Choroid plexus epithelial cell (primary cell): ENCODE data around the gene NCOR1.
A peak's percentile ranks its signal among the peaks of the same experiment; 100 is the strongest.
"Not testable (repeated sequence)": the region's sequence is repeated elsewhere in the genome, so short reads cannot be mapped to it uniquely, and the experiment has no call there.

ENCODE experiments used
- DNase-seq: peaks from one replicate; pipeline ENCODE4 v3.0.0-alpha.2; 2010; ENCODE audit warnings: low read depth
- H3K4me3 ChIP-seq: 2 replicates; pipeline ENCODE4 v1.5.1; 2011; ENCODE audit warnings: low read depth, mild to moderate bottlenecking, control low read depth, low read length, moderate library complexity
- CTCF ChIP-seq: conservative IDR thresholded peaks from 2 replicates; pipeline ENCODE4 v1.5.1; 2011; ENCODE audit warnings: low read depth, mild to moderate bottlenecking, control low read depth, inconsistent platforms, low read length, moderate library complexity

Gene NCOR1

GRCh38 chr17:16197276-16197675 lies 18.1 kb downstream of the NCOR1 start:
- no peak overlapping the region for H3K4me3 ChIP-seq
- TF ChIP-seq CTCF, result no peak
- DNase-seq, result peak; percentile 46

DNA sequence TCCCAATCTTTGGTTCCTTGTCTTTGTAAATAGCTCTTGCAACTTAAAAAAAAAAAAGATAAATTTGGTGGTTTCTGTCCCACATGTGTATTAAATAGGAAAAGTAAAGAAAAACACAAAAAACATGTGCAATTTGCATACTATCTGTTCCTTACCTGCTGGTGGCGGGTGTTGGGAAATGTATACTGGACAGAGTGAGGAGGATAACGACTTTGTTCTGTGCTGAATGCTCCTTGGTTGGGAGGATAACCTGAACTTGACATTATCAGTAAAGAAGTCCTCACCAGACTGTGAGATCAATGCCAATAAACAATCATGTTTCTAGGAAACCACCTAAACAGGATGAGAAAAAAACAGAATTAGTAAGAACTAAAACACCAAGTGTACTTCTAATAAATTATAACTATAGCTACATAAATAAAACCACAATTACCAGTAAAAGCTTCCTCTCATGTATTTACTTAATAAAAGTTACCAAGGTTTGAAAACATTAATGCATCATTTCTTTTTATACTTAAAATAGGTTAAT lies 21.0 kb downstream of the NCOR1 start:
- H3K4me3 ChIP-seq, DNase-seq: not testable (repeated sequence)

DNA sequence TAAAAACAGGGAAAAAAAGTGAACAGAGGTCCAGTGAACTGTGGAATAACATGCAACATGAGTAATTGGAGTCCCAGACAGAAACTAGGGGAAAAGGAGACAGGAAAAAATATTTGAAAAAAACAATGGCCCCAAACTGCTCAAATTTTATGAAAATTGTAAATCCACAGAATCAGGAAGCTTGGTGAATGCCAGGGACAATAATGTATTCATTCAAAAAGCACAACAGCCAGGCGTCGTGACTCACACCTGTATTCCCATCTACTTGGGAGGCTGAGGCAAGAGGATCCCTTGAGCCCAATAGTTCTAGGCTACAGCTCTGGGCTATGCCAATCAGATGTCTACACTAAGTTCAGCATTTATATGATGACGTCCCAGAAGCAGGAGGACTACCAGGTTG lies 23.7 kb downstream of the NCOR1 start:
- no peak for TF ChIP-seq CTCF
- H3K4me3 ChIP-seq, result no peak overlapping the region
- no peak for DNase-seq

DNA sequence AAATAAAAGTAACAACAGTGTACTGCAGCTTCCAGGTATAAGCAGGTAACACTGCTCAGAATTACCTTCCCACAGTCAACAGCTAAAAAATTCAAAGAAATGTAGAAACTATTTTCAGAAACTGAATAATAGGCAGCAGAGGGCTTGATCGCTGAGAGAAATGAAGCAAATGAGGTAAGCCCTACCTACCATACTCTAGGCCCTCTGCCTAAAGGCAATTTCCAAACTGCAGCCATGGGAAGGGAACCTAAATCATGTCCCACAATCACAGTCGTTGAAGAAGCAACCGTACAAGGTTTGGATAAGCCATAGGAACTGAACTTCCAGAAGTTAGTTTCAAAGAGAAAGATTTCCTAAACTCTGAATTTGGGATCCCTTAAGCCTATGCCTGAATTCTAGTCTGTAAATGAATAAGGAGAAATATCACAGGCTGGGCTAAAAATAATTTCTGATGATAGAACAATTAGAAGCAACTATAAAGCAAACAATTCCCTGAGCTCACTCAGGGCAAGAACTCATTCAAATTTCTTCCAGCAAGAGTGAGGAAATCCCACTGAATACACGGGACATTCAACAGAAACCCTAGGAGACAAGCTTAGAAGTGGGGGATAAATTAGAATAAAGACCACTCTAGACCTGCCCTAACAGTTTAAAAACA lies 24.5 kb downstream of the NCOR1 start:
- no peak overlapping the region for H3K4me3 ChIP-seq
- DNase-seq, result no peak
- TF ChIP-seq CTCF, result no peak

DNA sequence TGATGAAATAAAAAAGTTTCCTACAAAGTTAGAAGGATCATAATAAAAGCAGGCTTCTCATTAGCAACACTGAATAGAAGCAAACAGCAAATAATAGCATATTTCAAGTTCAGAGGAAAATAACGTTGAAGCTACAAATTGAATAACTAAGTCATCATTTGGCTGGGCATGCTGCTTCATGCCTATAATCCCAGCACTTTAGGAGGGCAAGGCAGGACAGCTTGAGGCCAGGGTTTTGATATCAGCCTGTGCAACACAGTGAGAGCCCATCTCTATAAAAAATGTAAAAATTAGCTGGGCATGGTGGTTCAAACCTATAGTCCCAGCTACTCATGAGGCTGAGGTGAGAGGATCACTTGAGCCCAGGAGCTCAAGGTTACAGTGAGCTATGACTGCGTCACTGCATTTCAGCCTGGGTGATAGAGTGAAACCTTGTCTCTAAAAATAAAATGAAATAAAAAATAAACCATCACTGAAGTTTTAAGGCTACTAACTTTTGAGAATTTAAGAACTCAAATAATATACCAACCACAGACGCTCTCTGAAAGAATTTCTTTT lies 25.5 kb downstream of the NCOR1 start:
- no peak for DNase-seq
- no peak for TF ChIP-seq CTCF
- no peak overlapping the region for H3K4me3 ChIP-seq

GRCh38 chr17:16187642-16188041 lies 27.7 kb downstream of the NCOR1 start:
- no peak overlapping the region for H3K4me3 ChIP-seq
- DNase-seq, result no peak
- TF ChIP-seq CTCF, result no peak

DNA sequence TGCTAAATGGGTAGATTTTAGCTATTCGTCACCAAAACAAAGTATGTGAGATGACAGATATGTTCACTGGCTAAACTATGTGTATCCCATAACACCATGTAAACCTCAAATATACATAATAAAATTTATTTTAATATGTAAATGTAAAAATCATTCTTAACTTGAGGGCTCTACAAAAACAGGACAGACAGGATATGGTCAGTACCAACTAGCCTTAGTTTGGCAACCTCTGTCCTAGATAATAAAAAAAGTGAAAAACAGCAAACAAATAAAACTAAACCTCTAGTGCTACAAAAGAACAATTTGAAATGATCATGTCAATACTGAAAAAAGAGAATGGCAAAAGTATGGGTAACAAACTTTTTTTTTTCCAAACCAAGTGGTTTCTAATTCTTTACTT lies 33.8 kb downstream of the NCOR1 start:
- DNase-seq, result no peak
- no peak for TF ChIP-seq CTCF

More for the DNA sequence above, 33.8 kb downstream of the NCOR1 start:
- no peak overlapping the region for H3K4me3 ChIP-seq
